ENCODE measurements around the gene MYO7A. TPM values are rescaled to one million over a fixed set of nuclear protein-coding genes. Genes with fewer than 3 reads are reported as not detected.

Gene MYO7A
- total and polyA plus RNA-seq, 2 of the 8 experiments (the other 6 are each of a cell fraction or from before 2014, with no cell fraction given), result 1.5 to 1.9 TPM

DNA sequence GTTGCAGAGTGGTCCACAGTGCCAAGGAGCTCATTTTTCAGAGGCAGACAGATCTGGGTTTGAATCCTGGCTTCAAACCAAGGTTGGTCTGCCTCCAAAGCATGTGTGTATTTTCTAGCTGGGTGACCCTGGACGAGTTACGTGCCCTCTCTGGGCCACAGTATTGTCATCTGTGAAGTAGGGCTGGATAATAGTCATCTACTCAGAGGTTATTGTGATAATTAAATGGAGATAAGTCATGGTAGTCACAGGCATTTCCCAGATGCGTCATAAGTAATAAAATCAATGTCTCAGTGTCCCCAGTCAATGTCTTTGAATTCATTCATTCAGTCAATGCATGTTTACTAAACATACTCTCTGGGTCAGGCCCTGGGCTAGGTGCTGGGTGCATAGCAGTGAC, 16.8 kb upstream of the MYO7A start (continued):
- TF ChIP-seq, protein P1, sequence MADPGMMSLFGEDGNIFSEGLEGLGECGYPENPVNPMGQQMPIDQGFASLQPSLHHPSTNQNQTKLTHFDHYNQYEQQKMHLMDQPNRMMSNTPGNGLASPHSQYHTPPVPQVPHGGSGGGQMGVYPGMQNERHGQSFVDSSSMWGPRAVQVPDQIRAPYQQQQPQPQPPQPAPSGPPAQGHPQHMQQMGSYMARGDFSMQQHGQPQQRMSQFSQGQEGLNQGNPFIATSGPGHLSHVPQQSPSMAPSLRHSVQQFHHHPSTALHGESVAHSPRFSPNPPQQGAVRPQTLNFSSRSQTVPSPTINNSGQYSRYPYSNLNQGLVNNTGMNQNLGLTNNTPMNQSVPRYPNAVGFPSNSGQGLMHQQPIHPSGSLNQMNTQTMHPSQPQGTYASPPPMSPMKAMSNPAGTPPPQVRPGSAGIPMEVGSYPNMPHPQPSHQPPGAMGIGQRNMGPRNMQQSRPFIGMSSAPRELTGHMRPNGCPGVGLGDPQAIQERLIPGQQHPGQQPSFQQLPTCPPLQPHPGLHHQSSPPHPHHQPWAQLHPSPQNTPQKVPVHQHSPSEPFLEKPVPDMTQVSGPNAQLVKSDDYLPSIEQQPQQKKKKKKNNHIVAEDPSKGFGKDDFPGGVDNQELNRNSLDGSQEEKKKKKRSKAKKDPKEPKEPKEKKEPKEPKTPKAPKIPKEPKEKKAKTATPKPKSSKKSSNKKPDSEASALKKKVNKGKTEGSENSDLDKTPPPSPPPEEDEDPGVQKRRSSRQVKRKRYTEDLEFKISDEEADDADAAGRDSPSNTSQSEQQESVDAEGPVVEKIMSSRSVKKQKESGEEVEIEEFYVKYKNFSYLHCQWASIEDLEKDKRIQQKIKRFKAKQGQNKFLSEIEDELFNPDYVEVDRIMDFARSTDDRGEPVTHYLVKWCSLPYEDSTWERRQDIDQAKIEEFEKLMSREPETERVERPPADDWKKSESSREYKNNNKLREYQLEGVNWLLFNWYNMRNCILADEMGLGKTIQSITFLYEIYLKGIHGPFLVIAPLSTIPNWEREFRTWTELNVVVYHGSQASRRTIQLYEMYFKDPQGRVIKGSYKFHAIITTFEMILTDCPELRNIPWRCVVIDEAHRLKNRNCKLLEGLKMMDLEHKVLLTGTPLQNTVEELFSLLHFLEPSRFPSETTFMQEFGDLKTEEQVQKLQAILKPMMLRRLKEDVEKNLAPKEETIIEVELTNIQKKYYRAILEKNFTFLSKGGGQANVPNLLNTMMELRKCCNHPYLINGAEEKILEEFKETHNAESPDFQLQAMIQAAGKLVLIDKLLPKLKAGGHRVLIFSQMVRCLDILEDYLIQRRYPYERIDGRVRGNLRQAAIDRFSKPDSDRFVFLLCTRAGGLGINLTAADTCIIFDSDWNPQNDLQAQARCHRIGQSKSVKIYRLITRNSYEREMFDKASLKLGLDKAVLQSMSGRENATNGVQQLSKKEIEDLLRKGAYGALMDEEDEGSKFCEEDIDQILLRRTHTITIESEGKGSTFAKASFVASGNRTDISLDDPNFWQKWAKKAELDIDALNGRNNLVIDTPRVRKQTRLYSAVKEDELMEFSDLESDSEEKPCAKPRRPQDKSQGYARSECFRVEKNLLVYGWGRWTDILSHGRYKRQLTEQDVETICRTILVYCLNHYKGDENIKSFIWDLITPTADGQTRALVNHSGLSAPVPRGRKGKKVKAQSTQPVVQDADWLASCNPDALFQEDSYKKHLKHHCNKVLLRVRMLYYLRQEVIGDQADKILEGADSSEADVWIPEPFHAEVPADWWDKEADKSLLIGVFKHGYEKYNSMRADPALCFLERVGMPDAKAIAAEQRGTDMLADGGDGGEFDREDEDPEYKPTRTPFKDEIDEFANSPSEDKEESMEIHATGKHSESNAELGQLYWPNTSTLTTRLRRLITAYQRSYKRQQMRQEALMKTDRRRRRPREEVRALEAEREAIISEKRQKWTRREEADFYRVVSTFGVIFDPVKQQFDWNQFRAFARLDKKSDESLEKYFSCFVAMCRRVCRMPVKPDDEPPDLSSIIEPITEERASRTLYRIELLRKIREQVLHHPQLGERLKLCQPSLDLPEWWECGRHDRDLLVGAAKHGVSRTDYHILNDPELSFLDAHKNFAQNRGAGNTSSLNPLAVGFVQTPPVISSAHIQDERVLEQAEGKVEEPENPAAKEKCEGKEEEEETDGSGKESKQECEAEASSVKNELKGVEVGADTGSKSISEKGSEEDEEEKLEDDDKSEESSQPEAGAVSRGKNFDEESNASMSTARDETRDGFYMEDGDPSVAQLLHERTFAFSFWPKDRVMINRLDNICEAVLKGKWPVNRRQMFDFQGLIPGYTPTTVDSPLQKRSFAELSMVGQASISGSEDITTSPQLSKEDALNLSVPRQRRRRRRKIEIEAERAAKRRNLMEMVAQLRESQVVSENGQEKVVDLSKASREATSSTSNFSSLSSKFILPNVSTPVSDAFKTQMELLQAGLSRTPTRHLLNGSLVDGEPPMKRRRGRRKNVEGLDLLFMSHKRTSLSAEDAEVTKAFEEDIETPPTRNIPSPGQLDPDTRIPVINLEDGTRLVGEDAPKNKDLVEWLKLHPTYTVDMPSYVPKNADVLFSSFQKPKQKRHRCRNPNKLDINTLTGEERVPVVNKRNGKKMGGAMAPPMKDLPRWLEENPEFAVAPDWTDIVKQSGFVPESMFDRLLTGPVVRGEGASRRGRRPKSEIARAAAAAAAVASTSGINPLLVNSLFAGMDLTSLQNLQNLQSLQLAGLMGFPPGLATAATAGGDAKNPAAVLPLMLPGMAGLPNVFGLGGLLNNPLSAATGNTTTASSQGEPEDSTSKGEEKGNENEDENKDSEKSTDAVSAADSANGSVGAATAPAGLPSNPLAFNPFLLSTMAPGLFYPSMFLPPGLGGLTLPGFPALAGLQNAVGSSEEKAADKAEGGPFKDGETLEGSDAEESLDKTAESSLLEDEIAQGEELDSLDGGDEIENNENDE (IDR thresholded peaks at IDR 0.05; ENCODE audit: insufficient replicate concordance, low read length), result no peak
- TF ChIP-seq TBP (IDR thresholded peaks at IDR 0.05; ENCODE audit: low read depth, low read length), result no peak
- TF ChIP-seq, protein P2, sequence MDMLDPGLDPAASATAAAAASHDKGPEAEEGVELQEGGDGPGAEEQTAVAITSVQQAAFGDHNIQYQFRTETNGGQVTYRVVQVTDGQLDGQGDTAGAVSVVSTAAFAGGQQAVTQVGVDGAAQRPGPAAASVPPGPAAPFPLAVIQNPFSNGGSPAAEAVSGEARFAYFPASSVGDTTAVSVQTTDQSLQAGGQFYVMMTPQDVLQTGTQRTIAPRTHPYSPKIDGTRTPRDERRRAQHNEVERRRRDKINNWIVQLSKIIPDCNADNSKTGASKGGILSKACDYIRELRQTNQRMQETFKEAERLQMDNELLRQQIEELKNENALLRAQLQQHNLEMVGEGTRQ (IDR thresholded peaks at IDR 0.05; ENCODE audit: low read length), result no peak
- no peak for TF ChIP-seq SRF (IDR thresholded peaks at IDR 0.05; ENCODE audit: low read depth, low read length)
- TF ChIP-seq JUN (IDR thresholded peaks at IDR 0.05; ENCODE audit: low read depth, low read length), result no peak
- TF ChIP-seq, protein P3, sequence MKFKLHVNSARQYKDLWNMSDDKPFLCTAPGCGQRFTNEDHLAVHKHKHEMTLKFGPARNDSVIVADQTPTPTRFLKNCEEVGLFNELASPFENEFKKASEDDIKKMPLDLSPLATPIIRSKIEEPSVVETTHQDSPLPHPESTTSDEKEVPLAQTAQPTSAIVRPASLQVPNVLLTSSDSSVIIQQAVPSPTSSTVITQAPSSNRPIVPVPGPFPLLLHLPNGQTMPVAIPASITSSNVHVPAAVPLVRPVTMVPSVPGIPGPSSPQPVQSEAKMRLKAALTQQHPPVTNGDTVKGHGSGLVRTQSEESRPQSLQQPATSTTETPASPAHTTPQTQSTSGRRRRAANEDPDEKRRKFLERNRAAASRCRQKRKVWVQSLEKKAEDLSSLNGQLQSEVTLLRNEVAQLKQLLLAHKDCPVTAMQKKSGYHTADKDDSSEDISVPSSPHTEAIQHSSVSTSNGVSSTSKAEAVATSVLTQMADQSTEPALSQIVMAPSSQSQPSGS (IDR thresholded peaks at IDR 0.05; ENCODE audit: low read length), result no peak
- no peak for TF ChIP-seq CBX8 (IDR thresholded peaks at IDR 0.05; ENCODE audit: borderline replicate concordance, low read depth, low read length)
- TF ChIP-seq JUND (IDR thresholded peaks at IDR 0.05; ENCODE audit: low read length), result no peak
- no peak for TF ChIP-seq TAF7 (optimal IDR thresholded peaks at IDR 0.05; ENCODE audit: borderline replicate concordance, low read depth, low read length)
